CD8-positive, alpha-beta memory T cell (primary cell): Measurements from ENCODE around the gene GRK1. TPM values are rescaled to one million over a fixed set of nuclear protein-coding genes. Genes with fewer than 3 reads are reported as not detected.

Experiments used
- CTCF ChIA-PET: fragments of 350-600 bp; sonication (Branson Sonifier 250); formaldehyde crosslinking; loops from one replicate; lab custom pipeline; 2021; ENCODE audit warnings: antibody characterized with exemption; lab: Charles Lee
- POLR2A ChIA-PET: fragments of 350-600 bp; sonication (Branson Sonifier 250); formaldehyde crosslinking; loops from one replicate; lab custom pipeline; 2021; ENCODE audit warnings: antibody characterized with exemption; lab: Charles Lee
- DNase-seq, 5 donors: peaks; one replicate each; pipeline versions ENCODE4 v3.0.0 to v3.0.0-alpha.2; 2020 to 2022; ENCODE audit warnings: mixed read lengths in 1 of 5
- H3K27ac ChIP-seq: one replicate; pipeline ENCODE4 v1.7.0; 2013; ENCODE audit warnings: low read depth, mild to moderate bottlenecking, low read length, moderate library complexity
- H3K27me3 ChIP-seq: 2 replicates; pipeline ENCODE4 v1.7.0; 2013; ENCODE audit warnings: low read length, mild to moderate bottlenecking; ENCODE audit not compliant: insufficient read depth, poor library complexity, severe bottlenecking
- H3K36me3 ChIP-seq: 2 replicates; pipeline ENCODE4 v1.7.0; 2013; ENCODE audit warnings: mild to moderate bottlenecking, low read length, moderate library complexity; ENCODE audit not compliant: insufficient read depth
- H3K4me1 ChIP-seq: 2 replicates; pipeline ENCODE4 v1.7.0; 2013; ENCODE audit warnings: mild to moderate bottlenecking, low read length, moderate library complexity; ENCODE audit not compliant: insufficient read depth
- H3K4me3 ChIP-seq: 2 replicates; pipeline ENCODE4 v1.7.0; 2013; ENCODE audit warnings: mild to moderate bottlenecking, low read length
- H3K9me3 ChIP-seq: 2 replicates; pipeline ENCODE4 v1.7.0; 2013; ENCODE audit warnings: mild to moderate bottlenecking, low read length
- H3K27ac Mint-ChIP-seq, 8 donors: one replicate each; pipeline ENCODE4 v1.8.0; 2020 to 2021; ENCODE audit warnings: mixed read lengths in 8 of 8, mild to moderate bottlenecking in 6 of 8, inconsistent platforms in 3 of 8, moderate library complexity in 3 of 8
- H3K27me3 Mint-ChIP-seq, 2 donors: one replicate each; pipeline ENCODE4 v1.8.0; 2020 to 2021; ENCODE audit warnings: mixed read lengths in 2 of 2, mild to moderate bottlenecking in 1 of 2, moderate library complexity in 1 of 2
- H3K36me3 Mint-ChIP-seq, 3 donors: one replicate each; pipeline ENCODE4 v1.8.0; 2020 to 2021; ENCODE audit warnings: mixed read lengths in 3 of 3, inconsistent platforms in 1 of 3, mild to moderate bottlenecking in 1 of 3
- H3K4me1 Mint-ChIP-seq, 3 donors: one replicate each; pipeline ENCODE4 v1.8.0; 2020 to 2021; ENCODE audit warnings: mixed read lengths in 3 of 3, inconsistent platforms in 1 of 3, mild to moderate bottlenecking in 1 of 3
- H3K4me3 Mint-ChIP-seq, 7 donors: one replicate each; pipeline ENCODE4 v1.8.0; 2020 to 2021; ENCODE audit warnings: mixed read lengths in 7 of 7, mild to moderate bottlenecking in 6 of 7, moderate library complexity in 4 of 7, inconsistent platforms in 2 of 7
- H3K9me3 Mint-ChIP-seq, 5 donors: one replicate each; pipeline ENCODE4 v1.8.0; 2020 to 2022; ENCODE audit warnings: mixed read lengths in 5 of 5, mild to moderate bottlenecking in 3 of 5, moderate library complexity in 2 of 5, inconsistent platforms in 1 of 5
- polyA plus RNA-seq: library from polyadenylated mRNA; unstranded; fragments of 300-500 nt; fragmentation: Illumina TruSeq; gene quantifications from one replicate; pipeline ENCODE4 v1.2.3, GENCODE V29; 2021
- total RNA-seq, 2 experiments: library from RNA; stranded (reverse); gene quantifications; one replicate each; pipeline ENCODE4 v1.2.3, GENCODE V29; 2021

Gene GRK1
- total and polyA plus RNA-seq, 3 experiments from 2014 or later = not detected

DNA sequence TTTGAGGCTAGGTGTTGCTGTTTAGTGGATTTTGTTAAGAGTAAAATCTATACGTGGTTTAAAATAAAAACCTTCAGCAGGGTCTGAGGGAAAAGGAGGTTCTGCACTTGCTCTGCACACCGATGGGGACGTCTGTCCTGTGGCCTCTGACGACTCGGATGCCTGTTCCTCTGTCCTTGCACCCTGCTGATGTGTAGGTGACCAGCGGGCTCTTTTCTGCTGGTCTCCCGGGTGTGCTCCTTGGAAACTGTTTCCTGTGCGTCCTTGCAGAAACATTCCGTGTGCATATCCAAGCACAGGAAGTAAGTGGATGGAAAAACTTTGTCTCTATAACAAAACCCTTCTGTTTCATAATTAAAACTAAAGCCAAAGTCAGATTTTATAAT lies 12.9 kb upstream of the GRK1 start:
- no peak for DNase-seq
- H3K4me3 ChIP-seq = no peak overlapping the region
- H3K36me3 ChIP-seq = no peaks in the 10 kb centered on the region
- Mint-ChIP-seq H3K4me3 (no peak overlapping the region), H3K36me3 (no peaks in the 10 kb centered on the region), H3K27ac (peak overlapping the region in 5 of 8 donors; percentile 8 to 91 (median 68)), H3K4me1 (peaks cover 10 to 13% (median 13%) of the 10 kb centered on the region in 3 donors), H3K27me3 (no peaks in the 10 kb centered on the region), H3K9me3 (no peaks in the 10 kb centered on the region)
- no peaks in the 10 kb centered on the region for H3K27me3 ChIP-seq
- no peaks in the 10 kb centered on the region for H3K9me3 ChIP-seq
- peaks cover 8% of the 10 kb centered on the region for H3K4me1 ChIP-seq
- ChIA-PET POLR2A (no interaction called here), CTCF (no interaction called here)
- no peak overlapping the region for H3K27ac ChIP-seq

DNA sequence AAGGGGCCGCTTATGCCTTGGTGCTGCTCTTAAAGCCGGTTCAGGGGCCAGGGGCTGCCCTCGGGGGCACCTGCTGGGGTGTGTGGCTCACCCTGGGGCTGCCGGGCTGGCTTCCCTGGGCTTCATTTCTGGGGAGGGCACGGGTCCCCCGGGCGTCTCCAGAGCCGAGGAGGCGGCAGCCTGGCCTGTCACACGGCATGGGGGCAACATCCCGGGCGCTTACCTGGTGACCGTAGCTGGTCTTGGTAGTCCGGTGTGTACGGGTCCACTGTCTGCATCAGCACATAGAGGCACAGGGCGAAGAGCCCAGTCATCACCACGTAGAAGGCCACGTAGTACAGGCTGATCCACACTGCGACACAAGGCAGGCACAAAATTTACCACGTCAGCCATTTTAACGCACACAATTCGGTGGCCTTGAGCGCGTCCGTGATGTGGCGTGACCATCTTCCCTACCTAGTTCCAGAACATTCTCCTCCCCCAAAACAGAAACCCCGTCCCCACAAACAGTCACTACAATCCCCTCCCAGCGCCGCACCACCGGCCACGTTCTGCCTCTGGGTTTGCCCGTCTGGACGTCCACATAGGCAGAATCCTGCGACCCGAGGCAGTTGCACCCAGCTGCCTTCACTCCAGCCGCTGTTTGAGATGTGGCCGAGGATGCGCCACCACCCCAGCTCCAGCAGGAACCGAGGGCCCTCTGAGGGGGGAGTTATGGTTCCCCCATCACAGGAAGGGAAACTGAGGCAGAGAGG lies 12.3 kb upstream of the GRK1 start:
- DNase-seq = peak in 1 of 5 donors; percentile 32
- POLR2A ChIA-PET = no interaction called here

DNA sequence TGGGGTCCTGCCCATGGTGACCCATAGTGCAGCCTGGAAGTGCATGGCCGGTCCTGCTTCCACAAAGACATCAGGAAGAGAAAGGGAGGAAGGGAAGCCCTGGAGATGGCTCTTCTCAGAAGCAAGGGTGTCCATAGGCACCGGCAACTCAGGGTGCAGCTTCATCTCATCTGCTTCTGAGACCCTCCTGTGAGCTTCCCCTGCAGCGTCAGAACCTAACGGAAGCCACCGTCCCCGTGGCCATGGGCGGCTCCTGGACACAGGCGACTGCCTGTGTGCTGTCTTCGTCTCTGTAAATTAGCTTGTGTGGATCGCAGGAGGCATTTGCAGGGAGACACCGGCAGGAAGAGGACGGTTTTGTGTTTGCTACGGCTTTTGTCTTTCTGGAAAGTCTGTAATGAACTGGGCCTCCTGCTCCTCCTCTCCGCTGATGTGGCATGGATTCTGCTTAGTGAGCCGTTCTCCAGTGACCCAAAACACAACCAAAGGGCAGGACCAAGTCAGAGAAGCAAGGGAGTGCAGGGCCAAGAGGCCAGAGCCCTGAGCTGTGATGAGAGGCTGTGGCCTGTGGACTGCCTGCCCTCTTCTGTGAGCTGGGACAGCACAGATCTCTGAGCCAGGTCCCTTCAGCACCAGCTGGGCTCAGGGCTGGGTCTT lies 11.5 kb upstream of the GRK1 start:
- Mint-ChIP-seq H3K27ac (no peak overlapping the region), H3K27me3 (no peaks in the 10 kb centered on the region), H3K4me1 (peaks cover 10 to 13% (median 13%) of the 10 kb centered on the region in 3 donors), H3K36me3 (no peaks in the 10 kb centered on the region), H3K9me3 (no peaks in the 10 kb centered on the region), H3K4me3 (no peak overlapping the region)
- ChIA-PET CTCF (no interaction called here), POLR2A (no interaction called here)
- Histone ChIP-seq H3K4me3 (no peak overlapping the region), H3K27ac (no peak overlapping the region), H3K36me3 (no peaks in the 10 kb centered on the region), H3K27me3 (no peaks in the 10 kb centered on the region), H3K9me3 (no peaks in the 10 kb centered on the region), H3K4me1 (peaks cover 8% of the 10 kb centered on the region)
- no peak for DNase-seq

More for the DNA sequence above, 12.3 kb upstream of the GRK1 start:
- H3K27me3 ChIP-seq = no peaks in the 10 kb centered on the region
- Mint-ChIP-seq H3K27me3 (no peaks in the 10 kb centered on the region), H3K9me3 (no peaks in the 10 kb centered on the region), H3K4me1 (peaks cover 10 to 13% (median 13%) of the 10 kb centered on the region in 3 donors), H3K4me3 (no peak overlapping the region), H3K27ac (peak overlapping the region in 1 of 8 donors; percentile 70), H3K36me3 (no peaks in the 10 kb centered on the region)
- H3K36me3 ChIP-seq = no peaks in the 10 kb centered on the region
- CTCF ChIA-PET = no interaction called here
- H3K4me3 ChIP-seq = no peak overlapping the region
- peaks cover 8% of the 10 kb centered on the region for H3K4me1 ChIP-seq
- H3K9me3 ChIP-seq = no peaks in the 10 kb centered on the region
- no peak overlapping the region for H3K27ac ChIP-seq

DNA sequence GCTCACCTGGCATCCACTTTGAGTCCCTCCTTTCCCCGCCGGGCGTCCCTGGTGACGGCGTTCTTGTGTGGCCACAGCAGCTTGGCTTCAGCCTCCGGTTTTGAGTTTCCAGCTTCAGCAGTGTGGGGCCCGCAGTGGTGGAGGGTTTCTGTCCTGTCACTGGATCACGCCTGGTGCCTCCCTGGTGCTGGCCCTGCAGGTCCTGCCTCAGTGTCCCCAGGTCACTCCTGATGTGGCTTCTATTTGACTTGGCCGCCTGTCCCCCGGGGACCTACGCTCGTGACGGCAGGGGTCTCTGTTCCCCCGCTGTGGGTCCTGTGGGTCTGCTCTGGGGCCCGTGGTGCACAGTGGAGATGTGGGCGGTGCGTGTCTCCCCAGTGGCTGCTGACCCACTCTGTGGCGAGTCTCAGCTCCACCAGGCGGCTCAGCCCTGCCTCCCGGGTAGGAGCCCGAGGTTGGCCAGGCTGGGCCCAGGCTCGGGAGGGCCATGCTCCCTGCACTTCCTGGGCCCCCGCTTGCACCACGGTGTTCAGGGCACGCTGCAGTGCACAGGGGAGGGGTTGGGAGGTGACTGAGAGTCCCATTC lies 10.9 kb upstream of the GRK1 start:
- H3K9me3 Mint-ChIP-seq = peaks cover 4 to 6% (median 5%) of the 10 kb centered on the region in 5 donors
- H3K36me3 Mint-ChIP-seq = peaks cover 0 to 5% (median 0%) of the 10 kb centered on the region in 3 donors
- no peaks in the 10 kb centered on the region for H3K9me3 ChIP-seq
- H3K27me3 Mint-ChIP-seq = peaks cover 0 to 5% of the 10 kb centered on the region in 2 donors
- peaks cover 10 to 13% (median 13%) of the 10 kb centered on the region in 3 donors for H3K4me1 Mint-ChIP-seq
- CTCF ChIA-PET = no interaction called here
- H3K36me3 ChIP-seq = no peaks in the 10 kb centered on the region
- H3K27ac Mint-ChIP-seq = no peak overlapping the region
- DNase-seq = peak in 1 of 5 donors; percentile 37
- H3K27ac ChIP-seq = no peak overlapping the region
- H3K27me3 ChIP-seq = no peaks in the 10 kb centered on the region
- no peak overlapping the region for H3K4me3 ChIP-seq
- H3K4me1 ChIP-seq = peaks cover 8% of the 10 kb centered on the region
- POLR2A ChIA-PET = no interaction called here
- no peak overlapping the region for H3K4me3 Mint-ChIP-seq

DNA sequence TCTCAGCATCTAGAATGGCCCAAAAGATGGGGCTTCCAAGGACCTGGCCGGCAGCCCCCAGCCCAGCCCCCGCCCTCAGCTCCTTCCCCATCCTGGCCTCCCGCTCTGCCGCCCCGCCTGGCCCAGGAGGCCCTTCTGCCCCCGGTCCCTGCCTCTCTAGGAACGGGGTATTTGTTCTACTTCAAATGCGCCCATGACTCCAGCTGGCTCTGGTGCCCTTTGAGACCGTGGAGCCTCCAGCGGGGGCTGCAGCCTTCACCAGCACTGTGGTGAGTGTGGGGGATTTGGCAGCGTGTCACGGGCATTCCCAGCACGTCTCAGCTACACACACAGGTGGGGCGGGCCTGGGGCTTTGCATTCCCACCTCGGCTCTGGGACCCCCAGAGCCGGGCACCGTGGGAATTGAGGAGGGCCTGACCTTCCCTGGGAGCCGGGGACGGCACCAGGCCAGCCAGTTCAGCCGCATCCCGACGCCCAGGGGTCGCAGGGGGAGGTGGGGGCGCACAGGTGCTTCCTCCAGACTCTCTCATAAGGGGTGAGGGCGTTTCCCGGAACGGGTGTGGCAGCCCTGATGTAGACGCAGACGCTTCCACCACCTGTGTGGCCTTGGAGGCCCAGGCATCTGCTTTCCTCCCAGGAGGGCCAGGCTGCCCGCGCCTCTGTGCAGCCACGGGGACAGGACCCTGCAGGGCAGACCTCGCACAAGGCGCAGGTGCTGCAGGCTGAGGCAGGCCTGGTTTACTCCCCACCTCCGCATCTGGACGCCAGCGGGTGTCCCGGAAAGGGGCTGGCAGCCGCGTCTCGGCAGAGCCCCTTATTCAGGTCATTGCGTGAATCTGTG lies 10.0 kb upstream of the GRK1 start:
- Mint-ChIP-seq H3K27me3 (peaks cover 0 to 5% of the 10 kb centered on the region in 2 donors), H3K36me3 (peaks cover 0 to 12% (median 0%) of the 10 kb centered on the region in 3 donors), H3K4me1 (peaks cover 10 to 13% (median 13%) of the 10 kb centered on the region in 3 donors), H3K27ac (no peak overlapping the region), H3K4me3 (peak overlapping the region in 1 of 7 donors; percentile 32), H3K9me3 (peaks cover 11 to 15% (median 13%) of the 10 kb centered on the region in 5 donors)
- DNase-seq = peak in 1 of 5 donors; percentile 42
- Histone ChIP-seq H3K9me3 (no peaks in the 10 kb centered on the region), H3K4me1 (peaks cover 8% of the 10 kb centered on the region), H3K27ac (no peak overlapping the region), H3K27me3 (no peaks in the 10 kb centered on the region), H3K4me3 (no peak overlapping the region), H3K36me3 (no peaks in the 10 kb centered on the region)
- ChIA-PET POLR2A (no interaction called here), CTCF (no interaction called here)

DNA sequence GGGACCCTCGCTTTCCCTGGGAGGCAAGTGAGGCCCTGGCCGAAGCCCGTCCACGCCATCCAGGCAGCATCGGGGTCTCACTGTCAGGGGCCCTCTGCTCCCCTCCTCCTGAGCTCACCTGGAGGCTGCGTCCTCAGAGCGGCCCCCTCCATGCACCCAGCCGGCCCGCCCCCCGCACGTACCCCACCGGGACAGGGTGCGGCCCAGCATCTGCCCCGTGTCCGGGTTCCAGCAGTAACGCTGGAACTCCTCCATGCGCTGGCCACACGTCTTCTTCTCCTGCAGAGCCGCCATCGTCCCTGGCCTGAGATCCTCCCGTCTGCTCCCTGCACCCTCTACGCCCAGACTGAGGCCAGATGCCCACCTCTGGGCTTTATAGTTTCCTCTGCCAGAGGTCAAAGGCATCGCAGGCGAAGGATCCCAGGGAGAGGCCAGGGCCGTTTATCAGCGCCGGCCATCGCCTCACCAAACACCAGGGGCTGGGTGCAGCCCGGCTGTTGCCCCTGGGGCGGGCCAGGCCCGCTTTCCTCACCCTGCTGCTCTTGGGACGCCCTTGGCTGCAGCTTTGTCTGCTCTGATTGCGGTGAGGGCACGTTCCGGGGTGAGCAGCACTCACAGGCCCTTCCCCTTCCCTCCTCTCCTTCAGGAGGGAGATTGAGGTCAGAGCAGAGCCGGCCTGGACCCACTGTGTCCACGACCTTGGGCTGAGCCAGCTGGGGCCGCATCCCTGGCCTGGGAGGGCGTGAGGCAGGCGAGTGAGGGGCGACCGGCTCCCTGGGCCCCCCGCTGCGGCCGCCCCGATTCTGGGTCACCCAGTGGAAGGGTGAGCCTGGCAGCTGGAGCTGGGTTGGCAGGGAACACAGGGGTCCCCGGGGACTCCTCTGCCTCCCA lies 8.9 kb upstream of the GRK1 start, which contains the start of gene ATP4B:
ATP4B (minus strand) TSS at position 348 of the 891 bp plus-strand sequence; CDS start at position 294, 54 bp downstream.
- Histone ChIP-seq H3K36me3 (no peaks in the 10 kb centered on the region), H3K27ac (no peak within 1 kb of the TSS), H3K9me3 (no peaks in the 10 kb centered on the region), H3K4me3 (no peak within 1 kb of the TSS), H3K27me3 (no peaks in the 10 kb centered on the region), H3K4me1 (peaks cover 8% of the 10 kb centered on the region)
- peak in 1 of 5 donors; percentile 22 for DNase-seq
- peak within 1 kb of the TSS in 1 of 7 donors; percentile 32 for H3K4me3 Mint-ChIP-seq
- peaks cover 10 to 12% (median 12%) of the 10 kb centered on the region in 3 donors for H3K4me1 Mint-ChIP-seq
- H3K36me3 Mint-ChIP-seq = peaks cover 0 to 16% (median 0%) of the 10 kb centered on the region in 3 donors
- peaks cover 11 to 19% (median 15%) of the 10 kb centered on the region in 5 donors for H3K9me3 Mint-ChIP-seq
- H3K27me3 Mint-ChIP-seq = peaks cover 0 to 5% of the 10 kb centered on the region in 2 donors
- ChIA-PET POLR2A (no interaction called here), CTCF (no interaction called here)
- H3K27ac Mint-ChIP-seq = peak within 1 kb of the TSS in 1 of 8 donors; percentile 93

DNA sequence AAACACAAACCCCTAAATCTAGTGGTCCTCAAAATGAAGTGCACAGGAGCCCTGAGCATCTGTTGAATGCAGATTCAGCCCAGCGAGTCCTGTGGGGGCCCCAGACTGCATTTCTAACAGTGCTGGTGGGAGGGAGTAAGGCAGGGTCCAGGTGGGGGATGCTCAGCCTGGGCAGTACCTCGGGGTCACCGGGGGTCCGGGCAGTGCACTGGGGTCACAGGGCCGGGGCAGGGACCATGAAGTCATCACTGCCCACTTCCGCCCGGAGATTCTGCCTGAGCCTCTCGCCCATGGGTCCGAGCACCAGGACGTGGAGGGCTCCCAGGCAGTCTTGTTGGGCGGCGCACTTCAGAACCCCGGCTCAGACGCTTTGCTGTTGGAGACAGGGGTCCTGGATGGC lies 8.2 kb upstream of the GRK1 start:
- Histone ChIP-seq H3K4me3 (no peak overlapping the region), H3K9me3 (no peaks in the 10 kb centered on the region), H3K4me1 (peaks cover 4% of the 10 kb centered on the region), H3K27ac (no peak overlapping the region), H3K36me3 (no peaks in the 10 kb centered on the region), H3K27me3 (no peaks in the 10 kb centered on the region)
- H3K27me3 Mint-ChIP-seq = peaks cover 0 to 5% of the 10 kb centered on the region in 2 donors
- ChIA-PET CTCF (no interaction called here), POLR2A (no interaction called here)
- no peak overlapping the region for H3K4me3 Mint-ChIP-seq
- H3K27ac Mint-ChIP-seq = peak overlapping the region in 1 of 8 donors; percentile 93
- H3K36me3 Mint-ChIP-seq = peaks cover 0 to 16% (median 0%) of the 10 kb centered on the region in 3 donors
- peak in 1 of 5 donors; percentile 31 for DNase-seq
- H3K4me1 Mint-ChIP-seq = peaks cover 5% of the 10 kb centered on the region in 3 donors
- H3K9me3 Mint-ChIP-seq = peaks cover 11 to 19% (median 15%) of the 10 kb centered on the region in 5 donors
